ENCODE data around the gene AGK.

Gene AGK

GRCh38 chr7:141515941-141516340 lies 35.3 kb upstream of the AGK start:
- no peak overlapping the region for H3K4me3 ChIP-seq (replicated peaks; ENCODE audit: low read depth, low read length)
- no peak for DNase-seq (ENCODE audit: extremely low read depth, low read depth)
- TF ChIP-seq, protein P1, sequence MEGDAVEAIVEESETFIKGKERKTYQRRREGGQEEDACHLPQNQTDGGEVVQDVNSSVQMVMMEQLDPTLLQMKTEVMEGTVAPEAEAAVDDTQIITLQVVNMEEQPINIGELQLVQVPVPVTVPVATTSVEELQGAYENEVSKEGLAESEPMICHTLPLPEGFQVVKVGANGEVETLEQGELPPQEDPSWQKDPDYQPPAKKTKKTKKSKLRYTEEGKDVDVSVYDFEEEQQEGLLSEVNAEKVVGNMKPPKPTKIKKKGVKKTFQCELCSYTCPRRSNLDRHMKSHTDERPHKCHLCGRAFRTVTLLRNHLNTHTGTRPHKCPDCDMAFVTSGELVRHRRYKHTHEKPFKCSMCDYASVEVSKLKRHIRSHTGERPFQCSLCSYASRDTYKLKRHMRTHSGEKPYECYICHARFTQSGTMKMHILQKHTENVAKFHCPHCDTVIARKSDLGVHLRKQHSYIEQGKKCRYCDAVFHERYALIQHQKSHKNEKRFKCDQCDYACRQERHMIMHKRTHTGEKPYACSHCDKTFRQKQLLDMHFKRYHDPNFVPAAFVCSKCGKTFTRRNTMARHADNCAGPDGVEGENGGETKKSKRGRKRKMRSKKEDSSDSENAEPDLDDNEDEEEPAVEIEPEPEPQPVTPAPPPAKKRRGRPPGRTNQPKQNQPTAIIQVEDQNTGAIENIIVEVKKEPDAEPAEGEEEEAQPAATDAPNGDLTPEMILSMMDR (IDR thresholded peaks at IDR 0.05; ENCODE audit: low read depth, low read length, missing control alignments): no peak

DNA sequence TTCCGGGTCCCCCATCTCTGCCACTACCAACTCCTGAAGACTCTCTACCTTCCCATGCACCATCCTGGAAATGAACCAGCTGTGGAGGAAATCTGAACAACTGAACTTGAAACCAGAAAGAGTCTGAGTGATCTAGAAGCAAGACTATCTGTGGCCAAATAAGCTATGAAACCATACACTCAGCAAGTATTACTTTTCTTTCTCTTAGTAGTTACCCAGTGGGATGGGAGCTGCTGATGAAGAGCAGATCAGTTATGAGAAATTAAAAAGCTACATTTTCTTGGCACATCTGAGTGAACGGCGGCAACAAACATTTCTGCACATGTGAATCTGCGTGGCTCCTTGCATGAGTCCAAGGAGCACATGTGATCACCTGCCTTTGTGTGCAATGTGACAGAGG lies 31.6 kb upstream of the AGK start:
- TF ChIP-seq, protein P1 (IDR thresholded peaks at IDR 0.05; ENCODE audit: low read depth, low read length, missing control alignments): no peak
- H3K4me3 ChIP-seq (replicated peaks; ENCODE audit: low read depth, low read length): no peak overlapping the region
- DNase-seq (ENCODE audit: extremely low read depth, low read depth): no peak

GRCh38 chr7:141522657-141523342 lies 28.4 kb upstream of the AGK start:
- TF ChIP-seq, protein P1 (IDR thresholded peaks at IDR 0.05; ENCODE audit: low read depth, low read length, missing control alignments): no peak
- H3K4me3 ChIP-seq (replicated peaks; ENCODE audit: low read depth, low read length): no peak overlapping the region
- no peak for DNase-seq (ENCODE audit: extremely low read depth, low read depth)

- H3K4me3 ChIP-seq (replicated peaks; ENCODE audit: low read depth, low read length): no peak overlapping the region
- TF ChIP-seq, protein P1 (IDR thresholded peaks at IDR 0.05; ENCODE audit: low read depth, low read length, missing control alignments): no peak
- no peak for DNase-seq (ENCODE audit: extremely low read depth, low read depth)
Observed at GRCh38 chr7:141525973-141526514, 25.2 kb upstream of the AGK start.

DNA sequence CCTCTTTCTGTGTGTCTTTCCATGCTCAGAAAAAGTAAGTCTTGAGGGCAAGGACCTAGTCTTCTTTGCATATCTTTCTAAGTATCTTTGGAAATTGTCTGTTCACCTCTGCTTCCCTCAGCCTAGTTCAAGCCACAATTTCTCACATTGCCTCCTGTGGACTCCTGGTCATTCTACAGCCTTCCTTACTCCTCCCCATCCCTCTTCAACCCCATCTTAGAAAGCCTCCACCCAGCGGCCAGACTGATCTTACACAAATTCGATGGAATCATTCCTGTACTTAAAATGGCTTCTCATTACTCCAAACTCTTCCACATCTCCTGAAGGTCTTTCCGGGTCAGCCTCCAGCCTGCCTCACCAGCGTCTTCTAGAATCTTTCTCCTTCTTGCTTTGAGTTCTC lies 24.1 kb upstream of the AGK start:
- DNase-seq (ENCODE audit: extremely low read depth, low read depth): no peak
- H3K4me3 ChIP-seq (replicated peaks; ENCODE audit: low read depth, low read length): no peak overlapping the region
- TF ChIP-seq, protein P1 (IDR thresholded peaks at IDR 0.05; ENCODE audit: low read depth, low read length, missing control alignments): no peak

- DNase-seq (ENCODE audit: extremely low read depth, low read depth): no peak
- TF ChIP-seq, protein P1 (IDR thresholded peaks at IDR 0.05; ENCODE audit: low read depth, low read length, missing control alignments): no peak
Observed at GRCh38 chr7:141528399-141528798, 22.8 kb upstream of the AGK start.

More at GRCh38 chr7:141528399-141528798, 22.8 kb upstream of the AGK start:
- no peak overlapping the region for H3K4me3 ChIP-seq (replicated peaks; ENCODE audit: low read depth, low read length)

Measured in HFF-Myc (cell line).